ENCODE measurements around the gene ELMO1.

Gene ELMO1

GRCh38 chr7:37112218-37112617 is 336.4 kb downstream of the ELMO1 start:
- DNase-seq = no peak

- no peak for DNase-seq
These were observed 337.2 kb downstream of the ELMO1 start for GRCh38 chr7:37111459-37111858.

GRCh38 chr7:37110660-37111424 is 337.8 kb downstream of the ELMO1 start:
- no peak for DNase-seq

GRCh38 chr7:37109843-37110242 is 338.8 kb downstream of the ELMO1 start:
- no peak for DNase-seq

GRCh38 chr7:37109016-37109683 is 339.5 kb downstream of the ELMO1 start:
- no peak for DNase-seq

- DNase-seq = no peak
These were observed 340.0 kb downstream of the ELMO1 start for GRCh38 chr7:37108615-37109014.

- no peak for DNase-seq
These were observed 341.5 kb downstream of the ELMO1 start for GRCh38 chr7:37107047-37107750.

- no peak for DNase-seq
These were observed 342.9 kb downstream of the ELMO1 start for GRCh38 chr7:37105762-37106161.

GRCh38 chr7:37104822-37105518 is 343.7 kb downstream of the ELMO1 start:
- DNase-seq = no peak

- DNase-seq = no peak
These were observed 346.0 kb downstream of the ELMO1 start for GRCh38 chr7:37102518-37103137.

GRCh38 chr7:37100735-37101331 is 347.8 kb downstream of the ELMO1 start:
- DNase-seq = no peak

- DNase-seq = no peak
These were observed 349.9 kb downstream of the ELMO1 start for GRCh38 chr7:37098762-37099161.

GRCh38 chr7:37097983-37098382 is 350.7 kb downstream of the ELMO1 start:
- no peak for DNase-seq

- no peak for DNase-seq
These were observed 351.4 kb downstream of the ELMO1 start for GRCh38 chr7:37097276-37097675.

- no peak for DNase-seq
These were observed 352.3 kb downstream of the ELMO1 start for GRCh38 chr7:37096341-37096740.

GRCh38 chr7:37095122-37095521 is 353.5 kb downstream of the ELMO1 start:
- no peak for DNase-seq

- no peak for DNase-seq
These were observed 355.4 kb downstream of the ELMO1 start for GRCh38 chr7:37093257-37093656.

GRCh38 chr7:37092548-37092947 is 356.1 kb downstream of the ELMO1 start:
- DNase-seq = no peak

GRCh38 chr7:37089972-37090371 is 358.7 kb downstream of the ELMO1 start:
- no peak for DNase-seq

GRCh38 chr7:37085600-37085999 is 363.1 kb downstream of the ELMO1 start:
- DNase-seq = no peak

- no peak for DNase-seq
These were observed 364.4 kb downstream of the ELMO1 start for GRCh38 chr7:37084303-37084702.

GRCh38 chr7:37083311-37084096 is 365.2 kb downstream of the ELMO1 start:
- DNase-seq = no peak
